ENCODE results near the gene FUT8. TPM values are rescaled to one million over a fixed set of nuclear protein-coding genes. Genes with fewer than 3 reads are reported as not detected.

FUT8 gene
- 10 to 100 TPM; 14.9 to 35.8 (median 22.2) TPM for total RNA-seq

- DNase-seq (ENCODE audit: low spot score) (peak; percentile 58), ATAC-seq (ENCODE audit: low FRiP score) (peak; percentile 94)
- no peak for TF ChIP-seq CTCF (IDR thresholded peaks at IDR 0.05)
Measured at GRCh38 chr14:65412032-65412846, at the start of gene FUT8. Gene FUT8 (plus strand): TSS chr14:65412730. CDS start chr14:65561564, 148,834 bp downstream.

GRCh38 chr14:65366802-65367565 is 45.5 kb upstream of the FUT8 start:
- TF ChIP-seq CTCF (IDR thresholded peaks at IDR 0.05), result no peak
- DNase-seq (ENCODE audit: low spot score) (no peak), ATAC-seq (ENCODE audit: low FRiP score) (no peak)

- no peak for TF ChIP-seq CTCF (IDR thresholded peaks at IDR 0.05)
- DNase-seq (ENCODE audit: low spot score) (no peak), ATAC-seq (ENCODE audit: low FRiP score) (no peak)
Measured at GRCh38 chr14:65369560-65369959, 43.0 kb upstream of the FUT8 start.

GRCh38 chr14:65370801-65371248 is 41.7 kb upstream of the FUT8 start:
- no peak for DNase-seq (ENCODE audit: low spot score)
- no peak for TF ChIP-seq CTCF (IDR thresholded peaks at IDR 0.05)
- ATAC-seq (ENCODE audit: low FRiP score), result no peak

- DNase-seq (ENCODE audit: low spot score) (no peak), ATAC-seq (ENCODE audit: low FRiP score) (no peak)
- no peak for TF ChIP-seq CTCF (IDR thresholded peaks at IDR 0.05)
Measured at GRCh38 chr14:65371784-65372183, 40.7 kb upstream of the FUT8 start.

- TF ChIP-seq CTCF (IDR thresholded peaks at IDR 0.05), result no peak
- DNase-seq (ENCODE audit: low spot score), result no peak
- no peak for ATAC-seq (ENCODE audit: low FRiP score)
Measured at GRCh38 chr14:65373016-65373670, 39.4 kb upstream of the FUT8 start.

All from omental fat pad (tissue), 4 donors.